Mesenchymal stem cell (in vitro differentiated cells and primary cell): ENCODE data around the gene NOXO1.

ENCODE experiments used
- DNase-seq: peaks from one replicate; pipeline ENCODE4 v3.0.0-alpha.2; 2013
- H2AFZ ChIP-seq: one replicate; pipeline ENCODE4 v1.6.1; 2013; ENCODE audit warnings: low read depth, mild to moderate bottlenecking, control low read depth, inconsistent platforms, low read length, moderate library complexity
- H2AK5ac ChIP-seq: 2 replicates; pipeline ENCODE4 v1.6.1; 2013; ENCODE audit warnings: low read length, moderate library complexity, mild to moderate bottlenecking, inconsistent platforms; ENCODE audit not compliant: severe bottlenecking
- H2BK120ac ChIP-seq: one replicate; pipeline ENCODE4 v1.6.1; 2013; ENCODE audit warnings: low read depth, mild to moderate bottlenecking, inconsistent platforms, low read length, moderate library complexity
- H2BK12ac ChIP-seq, 2 experiments: one replicate each; pipeline ENCODE4 v1.6.1; 2013; ENCODE audit warnings: inconsistent platforms in 2 of 2, low read length in 2 of 2, mild to moderate bottlenecking in 2 of 2, moderate library complexity in 2 of 2, control low read depth in 1 of 2
- H2BK15ac ChIP-seq: one replicate; pipeline ENCODE4 v1.6.1; 2013; ENCODE audit warnings: mild to moderate bottlenecking, low read depth, inconsistent platforms; ENCODE audit not compliant: poor library complexity, severe bottlenecking
- H2BK5ac ChIP-seq: 2 replicates; pipeline ENCODE4 v1.6.1; 2013; ENCODE audit warnings: low read depth, mild to moderate bottlenecking, low read length, control low read depth, inconsistent platforms; ENCODE audit not compliant: poor library complexity, severe bottlenecking
- H3K14ac ChIP-seq, 2 experiments: one replicate each; pipeline ENCODE4 v1.6.1; 2013; ENCODE audit warnings: inconsistent platforms in 2 of 2, low read length in 2 of 2, control low read depth in 1 of 2, mild to moderate bottlenecking in 1 of 2, moderate library complexity in 1 of 2
- H3K18ac ChIP-seq, 2 experiments: one replicate each; pipeline ENCODE4 v1.6.1; 2013; ENCODE audit warnings: inconsistent platforms in 2 of 2, low read length in 2 of 2, control low read depth in 1 of 2, low read depth in 1 of 2, mild to moderate bottlenecking in 1 of 2
- H3K23ac ChIP-seq, 2 experiments: one replicate each; pipeline ENCODE4 v1.6.1; 2013; ENCODE audit warnings: inconsistent platforms in 2 of 2, low read length in 2 of 2, mild to moderate bottlenecking in 2 of 2, moderate library complexity in 2 of 2, control low read depth in 1 of 2
- H3K27ac ChIP-seq: 2 replicates; pipeline ENCODE4 v1.5.1; 2013; ENCODE audit warnings: mild to moderate bottlenecking, moderate library complexity, low read length, control low read depth, inconsistent platforms; ENCODE audit not compliant: poor library complexity, severe bottlenecking
- H3K27me3 ChIP-seq, 2 experiments: 2 replicates each; pipeline versions ENCODE4 v1.6.1 to v1.7.0; 2013; ENCODE audit warnings: low read length in 2 of 2, mild to moderate bottlenecking in 2 of 2, moderate library complexity in 2 of 2, control low read depth in 1 of 2, inconsistent platforms in 1 of 2; ENCODE audit not compliant: control insufficient read depth in 1 of 2, insufficient read depth in 1 of 2
- H3K36me3 ChIP-seq, 2 experiments: 2 replicates each; pipeline versions ENCODE4 v1.6.1 to v1.7.0; 2013; ENCODE audit warnings: low read length in 2 of 2, control low read depth in 1 of 2, inconsistent platforms in 1 of 2, low read depth in 1 of 2, mild to moderate bottlenecking in 1 of 2; ENCODE audit not compliant: insufficient read depth in 2 of 2, control insufficient read depth in 1 of 2
- H3K4ac ChIP-seq, 2 experiments: one replicate each; pipeline ENCODE4 v1.6.1; 2013; ENCODE audit warnings: inconsistent platforms in 2 of 2, low read length in 2 of 2, mild to moderate bottlenecking in 2 of 2, moderate library complexity in 2 of 2, control low read depth in 1 of 2, low read depth in 1 of 2
- H3K4me1 ChIP-seq: 2 replicates; pipeline ENCODE4 v1.6.1; 2013; ENCODE audit warnings: low read depth, low read length, control low read depth; ENCODE audit not compliant: control insufficient read depth, insufficient read depth
- H3K4me2 ChIP-seq: 2 replicates; pipeline ENCODE4 v1.6.1; 2013; ENCODE audit warnings: low read length, mild to moderate bottlenecking, inconsistent platforms; ENCODE audit not compliant: poor library complexity, severe bottlenecking
- H3K4me3 ChIP-seq, 2 experiments: 2 replicates each; pipeline versions ENCODE4 v1.5.1 to v1.7.0; 2013; ENCODE audit warnings: low read length in 2 of 2, mild to moderate bottlenecking in 2 of 2, control low read depth in 1 of 2, low read depth in 1 of 2; ENCODE audit not compliant: insufficient read depth in 1 of 2
- H3K79me1 ChIP-seq: replicated peaks from 2 replicates; pipeline ENCODE4 v1.6.1; 2013; ENCODE audit warnings: mild to moderate bottlenecking, control low read depth, low read length, inconsistent platforms; ENCODE audit not compliant: poor library complexity, severe bottlenecking
- H3K9ac ChIP-seq: 2 replicates; pipeline ENCODE4 v1.7.0; 2013; ENCODE audit warnings: mild to moderate bottlenecking, low read length, moderate library complexity
- H3K9me3 ChIP-seq: 2 replicates; pipeline ENCODE4 v1.7.0; 2013; ENCODE audit warnings: mild to moderate bottlenecking, low read length; ENCODE audit not compliant: control insufficient read depth
- H4K8ac ChIP-seq: one replicate; pipeline ENCODE4 v1.6.1; 2013; ENCODE audit warnings: inconsistent platforms, mild to moderate bottlenecking, low read length, moderate library complexity
- H4K91ac ChIP-seq: one replicate; pipeline ENCODE4 v1.6.1; 2013; ENCODE audit warnings: mild to moderate bottlenecking, low read length, inconsistent platforms
- WGBS: methylation state at CpG from one replicate; pipeline ENCODE4 v1.1.7; 2013; ENCODE audit warnings: mixed read lengths; 5-methylcytosine and 5-hydroxymethylcytosine counted together

NOXO1 gene

GRCh38 chr16:1976951-1977874 is 4.1 kb downstream of the NOXO1 start:
- Histone ChIP-seq H2AFZ (no peak overlapping the region), H2BK5ac (no peak overlapping the region), H4K8ac (no peak overlapping the region), H3K79me1 (peaks cover 22% of the 10 kb centered on the region), H3K9me3 (no peaks in the 10 kb centered on the region), H3K36me3 (peaks cover 45 to 67% of the 10 kb centered on the region in 2 experiments), H3K4ac (no peak overlapping the region), H3K27me3 (peaks cover 27 to 31% of the 10 kb centered on the region in 2 experiments), H2BK15ac (no peak overlapping the region), H3K4me1 (peaks cover 32% of the 10 kb centered on the region), H2BK120ac (no peak overlapping the region), H3K23ac (no peak overlapping the region), H3K4me2 (no peak overlapping the region), H2AK5ac (no peak overlapping the region), H3K4me3 (no peak overlapping the region), H3K18ac (no peak overlapping the region), H4K91ac (no peak overlapping the region), H2BK12ac (no peak overlapping the region), H3K14ac (no peak overlapping the region), H3K9ac (no peak overlapping the region), H3K27ac (no peak overlapping the region)
- WGBS = 95% methylated on average over 33 of the region's 33 CpGs
- DNase-seq = no peak

- no peak overlapping the region for H2BK12ac ChIP-seq
- H3K4me1 ChIP-seq = peaks cover 28% of the 10 kb centered on the region
- H3K23ac ChIP-seq = no peak overlapping the region
- H3K18ac ChIP-seq = no peak overlapping the region
- no peak overlapping the region for H4K8ac ChIP-seq
- no peak overlapping the region for H3K4ac ChIP-seq
- H3K9ac ChIP-seq = no peak overlapping the region
- 96% methylated on average over 8 of the region's 8 CpGs for WGBS
- peaks cover 24% of the 10 kb centered on the region for H3K79me1 ChIP-seq
- H3K4me2 ChIP-seq = no peak overlapping the region
- no peak overlapping the region for H2BK5ac ChIP-seq
- no peak for DNase-seq
- H3K4me3 ChIP-seq = no peak overlapping the region
- no peak overlapping the region for H3K27ac ChIP-seq
- no peak overlapping the region for H2BK120ac ChIP-seq
- peaks cover 17 to 21% of the 10 kb centered on the region in 2 experiments for H3K27me3 ChIP-seq
- no peaks in the 10 kb centered on the region for H3K9me3 ChIP-seq
- H3K36me3 ChIP-seq = peaks cover 45 to 67% of the 10 kb centered on the region in 2 experiments
- no peak overlapping the region for H2AK5ac ChIP-seq
- H2BK15ac ChIP-seq = no peak overlapping the region
- no peak overlapping the region for H4K91ac ChIP-seq
- H3K14ac ChIP-seq = no peak overlapping the region
- no peak overlapping the region for H2AFZ ChIP-seq
These were observed 5.1 kb downstream of the NOXO1 start for GRCh38 chr16:1976216-1976520.

GRCh38 chr16:1975432-1976215 is 5.6 kb downstream of the NOXO1 start:
- Histone ChIP-seq H3K4me2 (no peak overlapping the region), H2AK5ac (no peak overlapping the region), H2BK12ac (no peak overlapping the region), H3K9me3 (no peaks in the 10 kb centered on the region), H2BK5ac (no peak overlapping the region), H4K91ac (no peak overlapping the region), H3K4me3 (no peak overlapping the region), H3K79me1 (peaks cover 26% of the 10 kb centered on the region), H2BK120ac (no peak overlapping the region), H3K9ac (no peak overlapping the region), H3K36me3 (peaks cover 45 to 67% of the 10 kb centered on the region in 2 experiments), H3K18ac (no peak overlapping the region), H3K4me1 (peaks cover 31% of the 10 kb centered on the region), H3K27me3 (peaks cover 12 to 15% of the 10 kb centered on the region in 2 experiments), H3K4ac (no peak overlapping the region), H2AFZ (no peak overlapping the region), H3K23ac (no peak overlapping the region), H3K14ac (no peak overlapping the region), H2BK15ac (no peak overlapping the region), H3K27ac (no peak overlapping the region), H4K8ac (no peak overlapping the region)
- no peak for DNase-seq
- WGBS = 96% methylated on average over 32 of the region's 33 CpGs
